HG03108 (cell line): ENCODE results near the gene MBIP.

Experiments used
- ATAC-seq: cut with Tn5 transposase; IDR thresholded peaks from one replicate; pipeline ENCODE4 v1.9.1; 2021; ENCODE audit warnings: moderate library complexity; ENCODE audit not compliant: unreplicated experiment

The MBIP gene

DNA sequence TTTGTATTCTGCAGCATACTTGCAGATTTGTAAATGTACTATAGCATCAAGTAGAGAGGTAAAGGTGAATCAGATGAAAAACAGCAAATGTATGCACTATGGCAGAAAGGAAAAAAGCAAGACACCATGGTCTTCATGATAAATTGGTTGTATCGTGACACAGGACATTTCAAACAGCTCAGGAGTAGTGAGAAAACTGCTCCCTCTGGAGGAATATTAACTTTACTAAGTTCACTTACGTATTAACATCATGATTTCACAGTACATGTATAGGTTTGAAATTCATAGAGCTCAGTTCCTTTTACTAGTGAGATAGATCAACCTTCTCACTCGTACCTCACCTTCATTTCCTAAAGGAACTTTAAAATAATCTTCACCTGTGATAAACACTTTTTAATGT, 6.5 kb downstream of the MBIP start:
- ATAC-seq, result no peak

- no peak for ATAC-seq
Observed at GRCh38 chr14:36313206-36313605, 7.2 kb downstream of the MBIP start.

GRCh38 chr14:36306836-36307235, 13.6 kb downstream of the MBIP start:
- no peak for ATAC-seq

- ATAC-seq, result no peak
Observed at GRCh38 chr14:36304895-36305294, 15.5 kb downstream of the MBIP start.

- no peak for ATAC-seq
Observed at GRCh38 chr14:36303960-36304359, 16.5 kb downstream of the MBIP start.

GRCh38 chr14:36302823-36303222, 17.6 kb downstream of the MBIP start:
- no peak for ATAC-seq

DNA sequence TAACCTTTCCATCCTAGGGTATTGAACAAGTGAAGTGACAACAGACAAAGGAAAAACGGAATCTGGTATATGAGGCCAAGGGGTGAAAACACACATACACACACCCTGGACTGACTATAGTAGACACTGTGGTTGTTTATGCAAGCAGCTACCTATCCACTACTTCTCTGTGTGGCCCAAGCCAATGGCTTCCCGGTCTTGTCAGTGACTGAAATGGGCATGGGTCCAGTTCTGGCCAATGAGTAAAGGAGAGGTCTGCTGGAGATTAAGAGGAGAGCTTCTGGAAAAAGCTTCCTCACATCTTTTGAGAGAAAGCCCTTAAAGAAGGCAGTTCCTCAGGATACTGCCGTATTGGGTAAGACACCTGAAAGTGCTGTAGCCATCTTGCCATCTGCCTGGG, 19.3 kb downstream of the MBIP start:
- no peak for ATAC-seq

DNA sequence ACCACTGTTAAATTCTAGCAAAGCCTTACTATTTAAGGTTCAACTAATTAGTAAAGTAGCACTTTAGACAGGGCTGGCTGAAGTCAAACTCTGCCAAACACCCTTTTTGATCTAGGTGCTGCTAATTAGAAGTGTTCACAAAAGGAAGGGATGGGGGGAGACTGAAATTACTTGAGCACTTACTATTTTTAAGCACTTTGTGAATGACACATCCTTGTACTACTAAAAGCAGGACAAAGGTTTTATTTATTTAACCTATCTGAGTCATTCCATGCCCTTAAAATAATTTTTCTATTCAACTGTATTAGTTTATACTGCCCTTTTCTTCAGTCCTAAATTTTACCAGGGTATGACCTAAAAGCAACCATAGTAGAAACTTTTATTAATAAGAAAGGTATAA, 20.1 kb downstream of the MBIP start:
- ATAC-seq, result no peak

- ATAC-seq, result no peak
Observed at GRCh38 chr14:36295642-36296627, 24.5 kb downstream of the MBIP start.

- no peak for ATAC-seq
Observed at GRCh38 chr14:36294543-36294942, 25.9 kb downstream of the MBIP start.

DNA sequence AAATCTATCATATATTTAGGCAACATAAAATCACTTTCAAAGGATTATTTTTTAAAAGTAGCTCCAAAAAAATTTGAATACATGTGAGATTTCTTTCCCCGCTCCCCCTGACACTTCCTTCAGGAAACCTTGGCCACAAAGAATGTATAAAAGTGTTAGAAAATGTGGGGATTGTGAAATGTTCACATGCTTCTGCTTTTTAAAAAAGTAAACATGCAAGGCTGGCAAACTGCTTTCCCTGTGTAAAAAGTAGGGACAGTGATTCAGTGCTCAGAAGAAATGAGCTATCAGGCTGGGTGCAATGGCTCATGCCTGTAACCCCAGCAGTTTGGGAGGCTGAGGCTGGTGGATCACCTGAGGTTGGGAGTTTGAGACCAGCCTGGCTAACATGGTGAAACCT, 26.6 kb downstream of the MBIP start:
- ATAC-seq, result no peak

DNA sequence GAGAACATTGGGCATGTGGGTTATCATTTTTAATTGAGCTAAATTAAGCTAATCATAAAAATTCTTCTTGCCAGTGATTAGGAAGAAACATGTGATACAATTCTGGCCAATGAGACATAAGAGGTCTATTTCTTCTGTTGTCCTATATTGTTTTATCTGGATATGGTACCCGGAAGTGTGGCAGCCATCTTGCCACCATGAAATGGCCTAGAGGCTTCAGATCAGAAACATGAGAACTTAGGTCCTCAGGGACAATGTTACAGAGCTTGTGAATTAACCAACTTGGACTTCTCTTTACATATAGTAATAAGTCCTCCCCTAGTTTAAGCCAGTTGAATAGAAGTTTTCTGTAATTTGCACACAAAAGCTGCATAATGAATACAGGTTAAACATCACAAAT, 30.5 kb downstream of the MBIP start:
- ATAC-seq, result no peak

DNA sequence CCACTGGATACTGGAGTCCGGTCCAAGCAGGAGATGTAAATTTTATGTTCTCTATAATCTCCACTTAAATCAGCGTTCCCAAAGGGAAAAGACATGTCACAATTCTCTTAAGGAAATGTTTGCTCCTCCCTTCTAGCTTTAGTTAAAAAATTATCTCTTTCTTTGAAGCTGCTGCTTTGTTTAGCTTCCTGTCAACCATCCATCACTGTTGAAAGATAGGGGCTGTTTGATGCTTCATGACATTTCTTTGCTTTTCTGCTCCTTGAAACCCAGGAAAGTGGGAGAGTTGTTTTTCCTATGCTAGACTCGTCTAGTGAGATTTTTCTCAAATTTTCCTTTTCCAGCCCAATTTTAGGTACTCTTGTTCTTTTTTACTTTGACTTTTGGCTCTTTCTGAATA, 31.9 kb downstream of the MBIP start:
- ATAC-seq, result no peak

GRCh38 chr14:36284971-36285595, 35.4 kb downstream of the MBIP start:
- ATAC-seq, result no peak

- ATAC-seq, result no peak
Observed at GRCh38 chr14:36281309-36281708, 39.1 kb downstream of the MBIP start.

- ATAC-seq, result no peak
Observed at GRCh38 chr14:36279306-36280190, 40.9 kb downstream of the MBIP start.

GRCh38 chr14:36275741-36276140, 44.7 kb downstream of the MBIP start:
- no peak for ATAC-seq

DNA sequence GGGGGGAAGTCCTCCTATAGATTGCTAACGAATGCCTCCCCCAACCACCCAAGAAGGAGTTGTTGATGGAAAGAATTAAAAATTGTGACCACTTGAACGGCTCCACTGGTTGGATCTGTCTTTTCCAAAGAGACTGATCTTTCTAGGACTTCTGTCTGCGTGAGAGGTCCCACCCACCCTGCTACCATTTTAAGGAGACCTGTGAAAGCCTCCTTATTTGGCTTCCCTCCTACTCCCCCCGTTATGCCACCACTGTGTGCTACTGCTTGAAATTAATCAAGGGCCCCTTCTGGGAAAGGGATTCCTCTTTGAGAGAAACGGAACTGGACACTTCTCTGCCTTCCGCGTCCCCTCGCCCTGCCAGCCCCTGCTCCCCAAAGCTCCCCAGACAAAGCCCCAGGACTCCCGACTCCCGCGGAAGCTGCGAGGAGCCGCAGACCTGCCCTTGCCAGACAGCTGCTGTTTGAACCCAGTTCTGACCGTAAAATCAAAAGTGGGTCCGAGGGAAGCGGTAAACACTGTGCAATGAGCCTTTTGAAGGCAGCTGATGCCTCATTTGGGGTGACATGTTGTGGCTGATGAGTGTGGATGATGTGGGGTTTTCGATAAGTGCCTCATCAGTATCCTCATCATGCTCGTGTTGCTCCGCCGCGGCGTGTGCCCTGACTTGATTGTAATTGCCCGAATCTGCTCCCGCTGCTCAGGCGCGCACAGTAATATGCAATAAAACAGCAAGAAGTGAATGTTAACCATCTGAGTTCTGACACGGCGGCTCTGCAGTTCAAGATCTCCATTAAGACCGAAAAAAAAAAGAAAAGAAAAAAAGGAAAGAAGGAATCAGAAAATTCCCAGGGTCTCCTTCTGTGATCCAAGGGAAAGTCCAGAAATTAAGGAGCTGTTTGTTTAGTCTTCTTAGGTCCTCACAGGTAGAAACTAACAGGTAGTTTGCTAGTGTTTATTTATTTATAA, 48.2 kb downstream of the MBIP start:
- no peak for ATAC-seq

GRCh38 chr14:36271222-36271621, 49.2 kb downstream of the MBIP start:
- no peak for ATAC-seq

- ATAC-seq, result no peak
Observed at GRCh38 chr14:36270191-36270590, 50.2 kb downstream of the MBIP start.
